Cortex of kidney (tissue), 1 donor: ENCODE data around the gene MALRD1.
"Not testable (repeated sequence)": the region's sequence is repeated elsewhere in the genome, so short reads cannot be mapped to it uniquely, and the experiment has no call there.

Source experiments
- DNase-seq: peaks from one replicate; lab custom pipeline; 2025; lab: John Stamatoyannopoulos, UW

The MALRD1 gene

DNA sequence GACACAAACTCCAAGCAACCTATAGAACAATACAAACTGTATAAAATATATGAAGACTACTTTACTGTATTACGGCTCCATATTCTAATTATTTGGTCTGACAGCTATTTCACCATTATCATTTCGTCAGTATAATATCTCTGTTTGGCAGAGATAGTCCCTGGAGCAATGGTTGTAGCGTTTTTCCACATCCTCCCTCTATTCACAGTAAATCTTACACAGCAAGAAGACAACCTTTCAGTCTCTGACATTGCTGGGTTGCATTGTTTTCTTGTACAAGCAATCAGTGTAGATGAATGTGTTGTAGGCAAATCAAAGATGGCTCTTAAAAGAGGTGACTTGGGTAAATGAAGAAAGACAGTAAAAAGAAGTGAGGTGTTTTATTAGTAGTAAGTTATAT, 662.0 kb downstream of the MALRD1 start:
- no peak for DNase-seq

DNA sequence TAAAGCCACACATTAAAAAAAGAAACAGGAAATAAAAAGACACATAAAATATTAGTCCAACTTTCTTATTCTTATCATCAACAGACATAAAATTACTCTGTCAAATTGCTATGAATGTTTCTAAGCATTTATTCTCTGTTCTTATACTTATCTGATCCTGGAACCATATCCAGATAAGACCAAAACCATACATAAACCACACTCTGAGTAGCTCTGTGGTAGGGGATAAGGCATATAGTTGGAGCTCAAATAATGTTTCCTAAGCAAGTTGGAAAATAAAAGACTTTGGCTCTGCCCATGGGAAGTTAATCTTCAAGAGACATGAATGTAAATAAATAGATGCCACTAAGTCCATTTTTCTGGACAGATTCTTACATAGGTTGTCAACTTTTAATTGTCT, 664.6 kb downstream of the MALRD1 start:
- no peak for DNase-seq

DNA sequence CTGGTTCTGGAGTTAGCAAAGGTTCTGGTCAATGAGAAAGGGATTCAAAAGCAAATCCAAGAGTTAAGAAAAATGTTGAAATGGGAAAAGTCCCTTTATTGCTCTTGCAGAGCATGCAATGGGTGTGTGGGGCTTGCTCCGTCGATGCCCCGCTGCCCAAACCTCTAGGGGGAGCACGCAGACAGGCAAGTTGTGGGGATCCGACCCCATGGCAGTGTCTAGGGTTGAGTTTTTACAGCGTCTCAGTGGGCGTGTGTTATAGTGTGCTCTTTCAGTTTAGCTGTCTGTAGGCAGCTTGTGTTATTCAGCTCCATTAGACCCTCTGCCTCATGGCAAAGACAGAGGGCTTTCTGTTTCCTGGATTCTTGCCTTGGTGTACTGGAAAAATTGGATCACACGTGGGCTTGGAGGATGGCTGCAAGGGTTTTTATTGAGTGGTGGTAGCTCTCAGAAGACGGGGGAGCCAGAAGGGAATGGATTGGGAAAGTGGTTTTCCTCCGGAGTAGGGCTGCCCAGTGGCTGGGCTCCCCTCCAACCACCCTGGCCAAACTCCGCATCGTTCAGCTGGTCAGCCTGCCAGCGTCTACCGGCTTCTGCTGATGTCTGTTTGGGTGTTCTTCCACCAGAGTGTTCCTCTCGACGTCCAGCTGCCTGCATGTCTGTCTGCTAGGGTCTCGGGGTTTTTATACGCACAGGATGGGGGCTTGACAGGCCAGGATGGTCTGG, 665.4 kb downstream of the MALRD1 start:
- DNase-seq, result no peak

DNA sequence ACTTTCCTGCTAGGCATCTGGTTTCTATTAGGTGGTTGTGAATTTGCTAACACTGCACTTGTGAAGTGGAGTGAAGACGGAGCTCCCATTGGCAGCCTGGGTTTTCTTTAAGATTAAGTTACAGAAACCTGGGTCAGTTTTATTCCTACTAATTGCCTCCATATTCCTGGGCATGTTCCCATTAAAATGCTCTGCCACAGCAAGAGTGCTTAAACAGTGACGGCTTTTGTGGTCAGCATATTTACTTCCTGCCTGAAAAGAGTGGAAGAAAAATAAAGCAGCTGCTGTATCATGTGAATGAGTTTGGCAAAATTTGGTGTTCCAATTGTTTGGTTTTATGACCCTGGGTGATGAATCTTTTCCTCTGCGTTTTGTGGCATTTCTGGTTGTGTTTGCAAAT, 670.7 kb downstream of the MALRD1 start:
- no peak for DNase-seq

DNA sequence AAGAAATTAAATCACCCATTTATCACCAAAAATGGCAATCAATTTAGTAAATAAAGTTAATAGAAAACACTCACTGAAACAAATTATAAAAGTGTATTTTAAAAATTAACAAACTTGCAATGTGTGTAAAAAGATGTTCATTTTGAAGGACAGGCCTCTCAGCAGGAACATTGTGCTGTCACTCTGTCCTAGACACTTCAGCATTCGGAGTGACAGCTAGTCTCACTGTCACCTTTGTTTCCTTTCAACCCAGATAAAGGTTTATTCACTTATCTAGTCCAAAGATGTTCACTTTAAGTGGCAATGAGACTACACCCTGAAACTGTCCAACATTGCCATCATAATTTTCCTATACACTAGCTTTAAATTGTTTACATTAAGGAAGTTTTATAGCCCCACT, 675.7 kb downstream of the MALRD1 start:
- no peak for DNase-seq

DNA sequence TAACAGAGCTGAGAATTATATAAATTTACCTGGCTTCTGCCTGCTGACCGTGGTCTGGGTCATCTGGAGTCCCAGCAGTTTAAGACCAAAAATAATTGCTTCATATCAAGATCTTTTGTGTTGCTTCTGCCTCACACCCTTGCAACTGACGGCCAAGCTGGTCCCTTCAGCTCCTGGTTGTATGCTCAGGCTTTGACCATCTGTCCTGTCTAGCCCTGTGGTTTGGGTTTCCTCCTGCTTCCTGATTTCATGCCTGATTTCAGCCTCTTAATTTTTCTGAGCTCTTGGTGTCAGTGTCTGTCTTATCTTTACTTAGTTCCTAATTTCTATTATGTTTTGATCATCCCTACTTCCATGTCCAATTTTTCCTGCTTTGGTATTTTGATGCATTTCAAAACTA, 679.8 kb downstream of the MALRD1 start:
- DNase-seq, result no peak

DNA sequence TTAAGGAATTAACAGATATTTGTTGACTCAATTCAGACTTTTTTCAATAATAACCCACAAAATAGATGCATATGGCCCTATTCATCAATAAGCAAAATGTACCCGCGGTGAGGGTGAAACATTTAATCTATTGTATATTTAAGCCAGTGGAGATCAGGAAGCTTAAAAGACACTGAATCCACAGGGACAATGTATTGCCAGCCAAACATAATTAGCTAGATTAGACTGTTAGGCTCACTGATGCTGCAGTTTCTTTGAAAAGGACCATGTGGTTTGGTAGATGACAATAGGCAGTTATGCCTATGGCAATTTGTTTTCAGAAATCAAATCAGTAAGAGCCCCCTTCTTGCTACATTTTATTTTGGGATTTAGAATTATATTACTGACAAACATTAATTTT, 680.4 kb downstream of the MALRD1 start:
- no peak for DNase-seq

DNA sequence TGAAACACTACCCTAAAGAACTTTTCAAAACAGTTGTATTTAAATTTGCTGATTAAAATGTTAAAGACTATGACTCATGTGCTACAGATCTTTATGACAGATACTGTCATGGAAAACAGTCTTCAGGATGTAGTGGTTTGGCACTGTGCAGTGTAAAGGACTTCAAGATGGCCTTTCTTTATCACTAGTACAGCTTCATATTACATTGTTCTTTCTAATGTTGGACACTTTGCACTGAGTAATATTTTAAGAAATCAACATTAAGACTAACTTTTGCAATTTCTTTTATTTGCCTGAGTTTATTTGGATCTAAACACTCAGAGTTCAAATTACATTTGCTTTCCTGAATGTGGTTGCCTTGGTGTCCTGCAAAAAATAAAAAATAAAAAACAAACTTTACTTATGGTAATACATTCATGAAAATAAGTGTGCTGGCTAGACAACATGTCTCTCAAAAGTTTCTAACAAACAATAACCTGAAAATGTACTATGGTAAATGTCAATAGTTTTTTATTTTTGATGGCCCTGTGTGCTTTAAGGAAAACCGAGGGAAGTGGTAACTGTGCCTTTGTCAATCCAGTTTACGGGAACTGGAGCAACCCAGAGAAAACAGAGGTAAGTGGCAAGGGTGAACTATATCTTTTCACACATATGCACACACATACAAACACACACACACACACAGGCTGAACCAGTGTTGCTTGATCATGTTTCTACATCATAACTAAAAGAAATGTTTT, 681.7 kb downstream of the MALRD1 start:
- DNase-seq, result no peak

DNA sequence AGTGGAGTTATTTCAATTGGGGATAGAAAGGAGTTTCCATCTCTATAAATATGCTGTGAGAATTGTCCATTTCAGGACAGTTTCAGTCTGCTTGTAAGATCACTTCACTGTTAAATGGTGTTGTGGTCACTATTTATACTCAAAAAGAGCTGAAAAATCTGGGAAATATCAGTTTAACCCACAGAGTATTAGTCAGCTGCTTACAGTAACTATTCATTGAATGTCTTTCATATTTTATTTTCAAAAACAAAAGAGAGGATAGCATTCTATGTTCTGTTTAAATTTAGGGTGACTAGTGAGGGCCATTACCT, 682.3 kb downstream of the MALRD1 start:
- DNase-seq, result no peak

DNA sequence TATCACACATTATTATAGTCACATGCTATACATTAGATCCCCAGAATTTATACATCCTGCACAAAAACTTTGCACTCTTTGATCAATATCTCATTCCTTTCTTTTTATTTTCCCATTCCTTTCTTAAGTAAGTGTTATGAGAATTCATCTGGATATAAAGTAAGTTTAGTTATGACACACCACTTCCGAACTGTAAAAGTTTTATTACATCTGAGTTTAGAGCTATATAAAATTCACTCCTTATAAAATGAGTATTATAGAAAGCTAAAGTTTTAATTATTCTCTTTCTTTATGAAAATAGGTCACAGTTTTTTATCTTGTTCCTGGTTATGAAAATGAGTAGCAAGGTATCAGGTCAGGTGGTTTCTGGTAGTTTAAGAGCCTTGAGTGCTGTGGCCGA, 683.0 kb downstream of the MALRD1 start:
- DNase-seq, result no peak

DNA sequence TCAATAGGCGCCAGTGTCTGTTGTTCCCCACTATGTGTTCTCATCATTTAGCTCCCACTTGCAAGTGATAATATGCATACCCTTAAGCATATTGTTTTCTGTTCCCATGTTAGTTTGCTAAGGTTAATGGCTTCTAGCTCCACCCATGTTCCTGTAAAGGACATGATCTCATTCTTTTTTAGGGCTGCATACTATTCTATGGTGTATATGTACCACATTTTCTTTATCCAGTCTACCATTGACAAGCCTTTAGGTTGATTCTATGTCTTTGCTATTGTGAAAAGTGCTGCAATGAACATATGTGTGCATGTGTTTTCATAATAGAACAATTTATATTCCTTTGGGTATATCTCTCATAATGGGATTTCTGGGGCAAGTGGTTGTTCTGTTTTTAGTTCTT, 689.8 kb downstream of the MALRD1 start:
- DNase-seq, result no peak

DNA sequence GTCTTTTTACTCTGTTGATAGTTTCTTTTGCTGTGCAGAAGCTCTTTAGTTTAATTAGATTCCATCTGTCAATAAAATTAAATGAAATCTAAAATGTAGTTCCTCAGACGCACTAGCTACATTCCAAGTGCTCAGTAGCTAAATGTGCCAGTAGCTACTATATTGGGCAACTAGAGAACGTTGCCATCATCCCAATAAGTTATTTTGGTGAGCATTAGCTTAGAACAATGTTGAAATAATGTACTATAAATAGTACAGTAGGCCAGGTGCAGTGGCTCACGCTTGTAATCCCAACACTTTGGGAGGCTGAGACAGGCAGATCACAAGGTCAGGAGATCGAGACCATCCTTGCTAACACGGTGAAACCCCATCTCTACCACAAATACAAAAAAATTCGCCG, 690.6 kb downstream of the MALRD1 start:
- not testable (repeated sequence) for DNase-seq

DNA sequence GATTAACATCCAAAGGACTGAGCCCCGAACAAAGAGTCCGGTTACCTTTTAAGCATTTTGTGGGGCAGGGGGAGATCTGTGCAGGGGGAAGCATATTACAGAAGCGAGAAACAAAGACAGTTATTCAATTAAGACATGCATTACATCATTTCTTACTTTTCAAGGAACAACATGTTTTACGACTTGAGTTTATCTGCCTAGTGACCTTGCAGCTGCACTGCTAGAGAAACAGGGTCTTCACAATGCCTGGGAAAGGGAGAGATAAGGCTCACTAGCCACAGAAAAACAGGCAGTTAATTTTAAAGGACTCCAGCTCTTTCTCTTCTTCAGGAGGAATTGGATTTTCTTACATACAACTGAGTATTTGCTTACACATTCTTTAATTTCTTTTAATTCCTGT, 693.5 kb downstream of the MALRD1 start:
- DNase-seq, result not testable (repeated sequence)

DNA sequence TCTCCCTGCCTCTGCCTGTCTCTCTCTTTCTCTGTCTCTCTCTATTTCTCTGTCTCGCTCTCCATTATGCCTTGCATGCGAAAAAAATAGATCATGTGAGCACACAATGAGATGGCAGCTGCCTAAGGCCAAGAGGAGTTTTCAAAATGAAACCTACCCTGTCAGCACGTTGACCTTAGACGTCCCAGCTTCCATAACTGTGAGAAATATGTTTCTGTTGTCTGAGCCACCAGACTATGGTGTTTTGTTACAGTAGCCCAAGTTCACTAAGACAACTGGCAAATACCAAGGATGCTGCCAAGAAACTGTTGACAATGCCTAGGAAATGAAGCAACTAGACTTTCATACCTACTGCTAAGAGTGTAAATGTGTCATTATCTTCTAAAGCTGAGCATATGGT, 697.1 kb downstream of the MALRD1 start:
- no peak for DNase-seq

DNA sequence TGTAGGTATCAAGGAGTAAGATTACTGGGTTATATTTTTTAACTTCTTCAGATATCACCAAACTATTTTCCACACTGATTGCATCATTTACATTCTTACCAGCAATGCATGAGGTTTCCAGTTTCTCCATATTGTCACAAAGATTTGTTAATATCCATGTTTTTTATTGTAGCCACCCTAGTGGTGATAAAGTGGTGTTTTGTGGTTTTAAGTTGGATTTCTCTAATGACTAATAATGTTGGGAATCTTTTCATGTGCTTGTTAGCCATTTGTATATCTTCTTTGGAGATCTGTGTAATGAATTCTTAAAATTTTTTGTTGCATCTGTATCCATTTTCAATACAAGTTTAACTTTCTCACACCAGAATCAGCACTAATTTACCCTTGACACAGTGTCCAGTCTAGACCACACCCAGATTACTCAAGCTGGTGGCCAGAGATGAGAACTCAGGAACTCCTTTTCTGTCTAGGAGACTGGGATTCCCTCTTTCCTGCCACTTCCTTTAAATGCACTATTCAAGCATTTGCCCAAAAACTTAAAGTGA, 700.7 kb downstream of the MALRD1 start:
- DNase-seq, result no peak

DNA sequence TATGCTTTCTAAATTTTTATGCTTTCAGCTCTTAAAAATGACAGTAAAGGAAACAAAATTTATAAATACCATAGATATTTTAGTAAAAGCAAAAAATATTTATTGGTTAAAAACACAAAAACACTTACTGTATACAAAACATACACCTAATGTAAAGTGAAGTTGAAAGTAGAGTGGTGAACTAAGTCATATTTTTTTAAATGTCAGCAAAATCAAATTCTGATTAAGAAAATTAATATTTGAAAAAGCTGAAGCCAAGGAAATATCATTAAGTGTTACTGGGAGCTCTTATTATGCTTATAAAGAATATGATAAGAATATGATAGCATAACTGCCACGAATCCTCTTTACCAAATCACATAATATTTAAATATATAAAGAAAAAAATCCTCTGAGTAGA, 702.4 kb downstream of the MALRD1 start:
- no peak for DNase-seq

DNA sequence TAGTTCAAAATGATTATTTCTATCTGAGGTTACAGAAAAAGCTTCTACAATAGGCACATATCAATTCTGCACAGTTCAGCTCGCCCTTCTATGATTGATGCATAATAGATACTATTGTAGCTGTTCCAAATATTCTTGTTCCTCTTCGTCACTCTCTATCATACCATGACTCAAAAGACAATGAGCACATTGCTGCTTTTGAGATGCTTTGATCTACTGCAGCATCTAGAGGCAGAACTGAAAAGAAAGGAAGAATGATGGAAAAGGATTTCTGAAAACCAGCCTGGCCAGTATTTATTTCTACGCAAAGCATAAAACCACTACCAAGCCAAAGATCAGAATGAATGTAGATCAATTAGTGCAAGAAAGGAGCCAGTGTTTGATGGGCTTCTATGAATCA, 708.3 kb downstream of the MALRD1 start:
- no peak for DNase-seq

DNA sequence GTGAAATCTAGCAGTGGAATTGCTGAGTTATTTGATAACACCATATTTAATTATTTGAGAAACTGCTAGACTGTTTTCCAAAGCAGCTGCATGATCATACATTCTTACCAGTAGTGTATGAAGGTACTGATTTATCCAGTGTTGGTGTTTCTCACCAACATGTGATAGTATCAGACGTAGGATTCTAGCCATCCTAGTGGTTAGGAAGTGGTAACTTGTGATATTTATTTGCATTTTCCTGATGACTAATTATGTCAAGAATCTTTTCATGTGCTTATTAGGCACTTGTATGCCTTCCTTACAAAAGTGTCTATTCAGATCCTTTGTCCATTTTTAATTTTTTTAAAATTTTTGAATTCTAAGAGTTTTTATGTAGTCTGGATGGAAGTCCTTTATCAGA, 713.4 kb downstream of the MALRD1 start:
- DNase-seq, result no peak

DNA sequence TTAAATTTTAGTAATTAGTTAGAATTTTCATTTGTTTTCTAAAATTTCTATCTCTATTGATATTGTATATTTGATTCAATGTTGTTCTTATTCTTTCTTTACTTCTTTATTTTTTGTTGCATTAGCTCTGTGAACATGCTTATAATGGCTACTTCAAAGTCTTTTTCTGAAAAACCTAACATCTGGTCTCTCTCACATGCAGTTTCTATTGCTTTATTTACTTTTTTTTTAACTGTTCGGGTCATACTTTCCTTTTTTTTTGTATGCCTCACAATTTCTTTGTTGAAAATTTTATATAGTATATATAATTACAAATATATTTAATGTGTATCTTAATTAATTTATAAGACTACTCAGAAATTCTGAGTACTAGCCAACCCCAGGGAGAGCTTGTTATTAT, 715.5 kb downstream of the MALRD1 start:
- DNase-seq, result no peak

DNA sequence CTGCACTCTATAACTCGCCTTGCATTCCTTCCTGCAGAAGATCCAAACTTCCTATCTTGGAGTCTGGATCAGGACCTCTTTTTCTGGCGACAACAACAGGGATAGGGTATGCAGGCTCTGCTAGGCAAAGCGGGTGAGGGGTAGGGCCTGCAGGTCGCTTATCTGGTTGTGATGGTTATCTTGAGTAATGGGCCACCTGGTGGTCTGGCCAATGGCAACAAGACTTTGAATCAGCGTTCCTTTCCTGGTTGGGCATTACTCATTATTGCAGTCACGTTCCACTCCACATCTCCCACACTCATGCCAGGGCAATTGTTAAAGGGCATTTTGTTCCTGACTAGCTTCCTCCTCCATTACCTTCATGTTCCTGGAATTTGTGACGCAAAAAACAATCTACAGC, 719.3 kb downstream of the MALRD1 start:
- DNase-seq, result no peak

DNA sequence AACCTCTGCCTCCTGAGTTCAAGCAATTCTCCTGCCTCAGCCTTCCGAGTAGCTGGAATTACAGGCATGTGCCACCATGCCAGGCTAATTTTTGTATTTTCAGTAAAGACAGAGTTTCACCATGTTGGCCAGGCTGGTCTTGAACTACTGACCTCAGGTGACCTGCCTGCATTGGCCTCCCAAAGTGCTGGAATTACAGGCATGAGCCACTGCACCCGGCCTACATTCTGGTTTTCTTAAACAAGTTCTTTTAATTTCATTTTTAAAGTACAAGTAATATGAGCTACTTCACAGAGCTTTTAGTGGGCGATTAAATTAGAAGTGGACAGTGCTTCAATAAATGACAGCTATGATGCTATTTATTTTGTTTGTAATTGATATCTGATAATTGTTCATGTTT, 721.2 kb downstream of the MALRD1 start:
- DNase-seq, result not testable (repeated sequence)

DNA sequence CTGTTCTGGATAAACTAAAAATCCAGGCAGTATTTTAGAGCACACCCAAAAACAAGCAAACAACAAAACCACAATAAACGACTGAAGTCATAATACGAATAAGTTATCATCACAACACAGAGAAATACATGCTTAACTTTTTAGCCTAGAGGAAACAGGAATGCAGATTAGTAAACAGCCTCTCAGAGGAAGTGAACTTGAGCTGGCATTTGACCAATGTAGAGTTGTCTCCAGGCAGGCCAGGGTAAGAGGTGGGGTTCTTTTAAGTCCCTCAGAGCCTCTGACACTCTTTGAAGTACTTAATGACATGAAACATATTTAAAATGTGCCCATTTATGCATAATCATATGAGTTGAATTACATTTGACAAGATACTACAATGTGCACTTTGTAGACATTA, 724.4 kb downstream of the MALRD1 start:
- no peak for DNase-seq

DNA sequence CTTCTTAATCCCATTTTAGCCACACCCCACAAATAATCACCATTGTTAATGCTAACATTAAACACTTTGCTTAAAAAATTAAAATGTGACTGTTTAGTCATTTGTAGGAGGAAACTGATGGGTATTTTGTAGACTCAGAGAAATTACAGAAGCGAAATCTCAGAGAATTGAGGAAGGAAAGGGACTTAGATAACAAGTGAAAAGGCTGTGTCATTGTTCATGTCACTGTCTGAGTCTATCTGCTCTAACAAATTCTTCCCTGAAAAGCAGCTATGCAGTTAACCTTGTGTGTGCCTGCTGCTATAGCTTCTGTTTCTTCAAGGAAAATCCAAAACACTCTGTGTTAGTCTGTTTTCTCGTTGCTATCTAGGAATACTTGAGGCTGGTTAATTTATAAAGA, 726.7 kb downstream of the MALRD1 start:
- DNase-seq, result no peak

DNA sequence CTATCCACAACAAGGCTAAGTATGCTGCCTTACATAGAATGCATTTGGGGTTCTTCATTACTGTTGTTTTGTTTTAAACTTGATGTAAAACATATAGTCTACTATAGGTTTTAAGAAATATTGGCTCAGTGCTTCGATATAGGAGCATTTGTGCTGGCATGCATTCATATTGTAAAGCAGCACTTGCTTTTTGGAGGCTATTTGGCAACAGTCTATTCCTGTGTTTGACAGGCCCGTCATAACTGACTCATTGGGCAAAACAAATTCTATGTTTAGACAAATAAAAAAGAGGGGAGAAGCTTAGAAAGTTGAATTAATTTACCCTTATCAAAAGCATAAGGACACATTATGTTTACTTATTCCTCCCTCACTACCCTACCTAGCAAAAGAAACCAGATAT, 729.2 kb downstream of the MALRD1 start:
- no peak for DNase-seq
